HG03139 (cell line): Measurements from ENCODE around the gene UCP2.

Experiments
- ATAC-seq: cut with Tn5 transposase; IDR thresholded peaks from one replicate; pipeline ENCODE4 v1.9.1; 2021; ENCODE audit not compliant: unreplicated experiment

Gene UCP2

GRCh38 chr11:73972620-73973449 lies 9.8 kb downstream of the UCP2 start:
- no peak for ATAC-seq

GRCh38 chr11:73972187-73972586 lies 10.5 kb downstream of the UCP2 start:
- no peak for ATAC-seq

- ATAC-seq, result no peak
Observed at GRCh38 chr11:73971175-73971719, 11.4 kb downstream of the UCP2 start.

- ATAC-seq, result no peak
Observed at GRCh38 chr11:73969991-73970800, 12.4 kb downstream of the UCP2 start.

- no peak for ATAC-seq
Observed at GRCh38 chr11:73969091-73969490, 13.6 kb downstream of the UCP2 start.

- ATAC-seq, result no peak
Observed at GRCh38 chr11:73968356-73968966, 14.2 kb downstream of the UCP2 start.

- no peak for ATAC-seq
Observed at GRCh38 chr11:73965764-73966121, 16.9 kb downstream of the UCP2 start.

- no peak for ATAC-seq
Observed at GRCh38 chr11:73965076-73965763, 17.4 kb downstream of the UCP2 start.

GRCh38 chr11:73963861-73964260 lies 18.8 kb downstream of the UCP2 start:
- ATAC-seq, result no peak

- no peak for ATAC-seq
Observed at GRCh38 chr11:73962101-73962705, 20.4 kb downstream of the UCP2 start.

- no peak for ATAC-seq
Observed at GRCh38 chr11:73961321-73961720, 21.3 kb downstream of the UCP2 start.

- ATAC-seq, result no peak
Observed at GRCh38 chr11:73958521-73959141, 24.0 kb downstream of the UCP2 start.

GRCh38 chr11:73957654-73958361 lies 24.8 kb downstream of the UCP2 start:
- ATAC-seq, result no peak

- ATAC-seq, result no peak
Observed at GRCh38 chr11:73956876-73957653, 25.6 kb downstream of the UCP2 start.

GRCh38 chr11:73951797-73952196 lies 30.8 kb downstream of the UCP2 start:
- no peak for ATAC-seq

- ATAC-seq, result no peak
Observed at GRCh38 chr11:73950869-73951710, 31.6 kb downstream of the UCP2 start, which contains the start of gene DNAJB13. TSS of gene DNAJB13 (plus strand) at chr11:73951026. CDS start at chr11:73951070, 44 bp downstream.

- no peak for ATAC-seq
Observed at GRCh38 chr11:73949912-73950311, 32.7 kb downstream of the UCP2 start.

GRCh38 chr11:73949246-73949645 lies 33.4 kb downstream of the UCP2 start:
- ATAC-seq, result no peak
